KMS-11 (cell line): ENCODE results near the gene FAAP20.

ENCODE experiments used
- H2AFZ ChIP-seq: fragments of 200-600 bp; sonication (generic); 2 replicates; pipeline ENCODE4 v1.6.1; 2016; ENCODE audit warnings: antibody characterized with exemption, mixed run types, low read depth
- H3K27ac ChIP-seq: fragments of 200-600 bp; sonication (generic); 2 replicates; pipeline ENCODE4 v1.6.1; 2016; ENCODE audit warnings: mild to moderate bottlenecking, mixed run types
- H3K27me3 ChIP-seq: fragments of 200-600 bp; sonication (generic); 2 replicates; pipeline ENCODE4 v1.6.1; 2017; ENCODE audit warnings: mild to moderate bottlenecking, low read depth, mixed run types, moderate library complexity; ENCODE audit not compliant: insufficient read depth
- H3K36me3 ChIP-seq: fragments of 200-600 bp; sonication (generic); 2 replicates; pipeline ENCODE4 v1.6.1; 2017; ENCODE audit warnings: mild to moderate bottlenecking, mixed run types; ENCODE audit not compliant: insufficient read depth
- H3K4me1 ChIP-seq: fragments of 200-600 bp; sonication (generic); 2 replicates; pipeline ENCODE4 v1.6.1; 2016; ENCODE audit warnings: mild to moderate bottlenecking, low read depth, mixed run types; ENCODE audit not compliant: poor library complexity, severe bottlenecking
- H3K4me2 ChIP-seq: fragments of 200-600 bp; sonication (generic); 2 replicates; pipeline ENCODE4 v1.7.0; 2016; ENCODE audit warnings: mild to moderate bottlenecking, mixed run types
- H3K4me3 ChIP-seq: fragments of 200-600 bp; sonication (generic); IDR thresholded peaks from 2 replicates; pipeline ENCODE4 v1.6.1; 2017; ENCODE audit warnings: low read depth, low read length, mixed read lengths; ENCODE audit not compliant: insufficient read depth
- H3K79me2 ChIP-seq: fragments of 200-600 bp; sonication (generic); 2 replicates; pipeline ENCODE4 v1.6.1; 2016; ENCODE audit warnings: low read depth, mixed run types; ENCODE audit not compliant: insufficient read depth
- H3K9ac ChIP-seq: fragments of 200-600 bp; sonication (generic); 2 replicates; pipeline ENCODE4 v1.6.1; 2016; ENCODE audit warnings: mild to moderate bottlenecking, mixed run types
- H4K20me1 ChIP-seq: fragments of 200-600 bp; sonication (generic); 2 replicates; pipeline ENCODE4 v1.6.1; 2016; ENCODE audit warnings: mild to moderate bottlenecking, mixed run types; ENCODE audit not compliant: insufficient read depth
- CTCF ChIP-seq: fragments of 200-600 bp; sonication (generic); conservative IDR thresholded peaks from 2 replicates; pipeline ENCODE4 v1.6.1; 2017; ENCODE audit warnings: low read depth, mild to moderate bottlenecking, antibody characterized with exemption, low read length, moderate library complexity, mixed read lengths

FAAP20 gene

GRCh38 chr1:2188336-2188735 lies 6.2 kb downstream of the FAAP20 start:
- no peak for TF ChIP-seq CTCF
- Histone ChIP-seq H2AFZ (no peak overlapping the region), H3K36me3 (no peaks in the 10 kb centered on the region), H3K4me1 (no peaks in the 10 kb centered on the region), H4K20me1 (no peaks in the 10 kb centered on the region), H3K4me3 (no peak overlapping the region), H3K27me3 (peaks cover 53% of the 10 kb centered on the region), H3K27ac (no peak overlapping the region), H3K4me2 (no peak overlapping the region), H3K79me2 (no peaks in the 10 kb centered on the region), H3K9ac (no peak overlapping the region)

- no peak overlapping the region for H3K27ac ChIP-seq
Measured at GRCh38 chr1:2187619-2188018, 7.0 kb downstream of the FAAP20 start.

GRCh38 chr1:2186901-2187300 lies 7.7 kb downstream of the FAAP20 start:
- no peaks in the 10 kb centered on the region for H3K4me1 ChIP-seq
- no peak overlapping the region for H3K4me2 ChIP-seq
- H3K27ac ChIP-seq = no peak overlapping the region
- H3K4me3 ChIP-seq = no peak overlapping the region
- no peak overlapping the region for H3K9ac ChIP-seq
- H3K27me3 ChIP-seq = peaks cover 51% of the 10 kb centered on the region
- H2AFZ ChIP-seq = no peak overlapping the region
- TF ChIP-seq CTCF = no peak
- no peaks in the 10 kb centered on the region for H3K79me2 ChIP-seq
- H3K36me3 ChIP-seq = no peaks in the 10 kb centered on the region
- H4K20me1 ChIP-seq = no peaks in the 10 kb centered on the region

More at GRCh38 chr1:2187619-2188018, 7.0 kb downstream of the FAAP20 start:
- peaks cover 55% of the 10 kb centered on the region for H3K27me3 ChIP-seq
- no peaks in the 10 kb centered on the region for H4K20me1 ChIP-seq
- no peak overlapping the region for H3K4me2 ChIP-seq
- H3K79me2 ChIP-seq = no peaks in the 10 kb centered on the region
- TF ChIP-seq CTCF = no peak
- H2AFZ ChIP-seq = no peak overlapping the region
- no peak overlapping the region for H3K4me3 ChIP-seq
- no peaks in the 10 kb centered on the region for H3K4me1 ChIP-seq
- H3K9ac ChIP-seq = no peak overlapping the region
- H3K36me3 ChIP-seq = no peaks in the 10 kb centered on the region

- no peaks in the 10 kb centered on the region for H3K79me2 ChIP-seq
- H3K27me3 ChIP-seq = peaks cover 58% of the 10 kb centered on the region
- H3K27ac ChIP-seq = no peak overlapping the region
- H3K9ac ChIP-seq = no peak overlapping the region
- H3K4me2 ChIP-seq = no peak overlapping the region
- TF ChIP-seq CTCF = no peak
- H3K4me3 ChIP-seq = no peak overlapping the region
- H3K4me1 ChIP-seq = no peaks in the 10 kb centered on the region
- H4K20me1 ChIP-seq = no peaks in the 10 kb centered on the region
- no peaks in the 10 kb centered on the region for H3K36me3 ChIP-seq
- no peak overlapping the region for H2AFZ ChIP-seq
Measured at GRCh38 chr1:2185880-2186855, 8.4 kb downstream of the FAAP20 start.
